Glomerular visceral epithelial cell (primary cell): Measurements from ENCODE around the gene CMTM1.

Experiments
- DNase-seq: peaks from one replicate; pipeline ENCODE4 v3.0.0-alpha.2; 2016; ENCODE audit errors: extremely low spot score

Gene CMTM1

DNA sequence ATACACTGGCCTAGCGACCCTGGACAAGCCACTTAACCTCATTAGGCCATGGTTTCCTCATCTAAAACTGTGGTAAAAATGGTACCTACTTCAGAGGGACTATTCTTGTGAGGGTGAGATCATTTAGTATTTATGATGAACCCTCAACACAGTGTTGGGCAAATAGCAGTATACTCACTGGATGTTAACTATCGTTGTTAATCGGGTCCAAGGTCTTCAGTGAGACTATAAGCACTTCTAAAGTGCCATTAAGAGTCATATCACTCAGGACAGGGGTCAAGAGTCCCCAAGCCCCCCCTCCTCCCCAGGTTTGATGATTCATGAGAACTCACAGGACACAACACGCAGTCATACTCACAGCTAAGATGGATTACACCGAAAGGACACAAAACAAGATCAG, 27.3 kb upstream of the CMTM1 start:
- DNase-seq = no peak

DNA sequence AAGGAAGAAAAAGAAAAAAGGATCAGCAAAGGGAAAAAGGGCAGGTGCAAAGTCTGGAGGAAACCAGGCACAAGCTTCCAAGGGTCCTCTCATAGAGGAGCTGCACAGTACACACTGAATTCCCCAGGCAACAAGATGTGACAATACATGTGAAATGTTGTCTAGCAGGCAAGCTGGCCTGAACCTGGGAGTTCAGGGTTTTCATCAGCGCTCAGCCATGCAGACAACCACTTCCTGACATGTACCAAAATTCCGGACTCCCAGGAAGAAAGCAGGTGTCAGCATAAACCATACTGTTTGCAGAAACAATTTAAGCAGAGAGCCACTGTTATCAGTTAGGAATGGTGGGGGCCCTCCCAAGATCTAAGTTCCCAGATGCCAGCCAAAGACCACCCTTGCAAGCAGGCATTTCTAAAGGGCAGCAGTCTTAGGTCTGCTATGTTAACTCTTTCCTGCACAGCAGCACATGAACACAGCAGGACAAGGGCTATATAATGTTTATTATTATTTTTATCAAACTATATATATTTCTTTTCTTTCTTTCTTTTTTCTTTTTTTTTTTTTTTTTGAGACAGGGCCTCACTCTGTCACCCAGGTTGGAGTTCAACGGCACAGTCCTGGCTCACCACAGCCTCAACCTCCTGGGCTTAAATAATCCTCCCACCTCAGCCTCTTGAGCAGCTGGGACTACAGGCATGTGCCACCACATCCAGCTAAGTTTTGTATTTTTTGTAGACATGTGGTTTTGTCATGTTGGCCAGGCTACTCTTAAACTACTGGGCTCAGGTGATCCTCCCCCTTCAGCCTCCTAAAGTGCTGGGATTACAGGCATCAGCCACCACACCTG, 26.4 kb upstream of the CMTM1 start:
- DNase-seq = peak; percentile 93

DNA sequence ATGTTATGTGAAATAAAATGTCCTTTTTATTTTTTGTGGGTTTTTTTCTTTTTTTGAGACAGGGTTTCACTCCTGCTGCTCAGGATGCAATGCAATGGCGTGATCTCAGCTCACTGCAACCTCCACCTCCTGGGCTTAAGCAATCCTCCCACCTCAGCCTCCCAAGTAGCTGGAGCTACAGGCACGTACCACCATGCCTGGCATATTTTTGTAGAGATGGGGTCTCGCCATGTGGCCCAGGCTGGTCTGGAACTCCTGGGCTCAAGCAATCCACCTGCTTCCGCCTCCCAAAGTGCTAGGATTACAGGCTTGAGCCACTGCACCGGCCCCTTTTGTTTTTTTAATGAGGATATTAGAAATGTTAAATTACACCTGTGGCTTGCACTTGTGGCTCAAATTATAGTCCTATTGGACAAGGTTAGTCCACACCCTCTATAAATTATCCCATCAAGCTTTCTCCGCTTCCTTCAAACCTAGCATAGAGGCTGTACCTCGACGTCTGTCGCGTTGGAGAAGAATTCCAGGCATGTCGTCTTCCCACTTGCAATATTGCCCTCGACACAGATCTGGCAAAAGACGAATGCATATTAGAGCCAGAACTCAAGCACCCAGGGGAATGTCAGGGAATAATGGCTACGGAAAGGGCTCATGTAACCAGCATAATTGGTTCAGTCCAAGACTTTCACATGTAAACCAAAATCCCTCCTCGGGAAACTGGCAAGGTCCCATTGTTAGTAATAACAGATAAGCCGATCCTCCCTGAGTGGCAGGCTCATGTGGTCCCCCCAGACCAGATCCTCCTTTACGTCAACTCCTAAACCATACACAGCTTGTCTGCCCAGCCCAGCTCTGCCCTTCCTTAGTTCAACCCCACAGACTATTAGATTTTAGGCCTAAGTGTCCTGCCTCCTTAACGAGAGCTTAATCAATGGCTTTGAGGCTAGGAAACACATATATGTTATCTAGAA, 24.6 kb upstream of the CMTM1 start:
- DNase-seq = no peak

DNA sequence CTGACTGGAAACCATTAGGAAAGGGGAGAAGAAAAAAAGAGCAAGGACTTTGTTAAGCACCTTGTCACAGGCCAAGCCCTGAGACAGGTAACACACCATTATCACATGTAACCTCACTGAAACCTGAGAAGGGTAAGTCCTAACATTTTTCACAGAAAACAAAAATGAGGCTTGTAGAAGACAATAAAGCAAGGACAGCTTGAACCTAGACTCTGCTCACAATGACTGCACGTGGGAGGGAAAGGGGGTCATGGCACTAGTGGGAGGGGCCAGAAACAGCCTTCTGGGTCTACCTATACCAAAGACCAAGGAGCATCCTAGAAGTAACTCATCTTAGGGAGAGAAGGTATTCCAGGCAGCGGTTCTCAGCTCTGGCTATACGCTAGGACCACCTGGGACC, 23.8 kb upstream of the CMTM1 start:
- DNase-seq = no peak

DNA sequence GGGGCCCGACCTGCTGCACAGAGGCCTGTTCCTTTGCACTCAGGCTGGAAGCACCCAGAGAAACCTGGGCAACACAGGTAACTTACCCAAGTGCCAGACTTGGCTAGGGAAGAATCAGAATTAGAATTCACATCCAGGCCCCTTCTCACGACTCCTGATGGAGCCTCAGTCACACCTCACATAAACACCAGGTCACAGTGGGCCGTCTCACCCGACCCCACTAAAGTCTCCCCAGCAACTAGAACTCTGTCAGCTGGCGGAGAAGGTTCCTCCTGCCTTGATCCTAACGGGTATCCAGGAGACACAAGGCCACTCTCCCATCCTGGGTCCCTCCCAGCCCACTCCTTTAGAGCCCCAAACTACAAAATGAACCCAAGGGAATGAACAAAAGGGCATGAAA, 22.7 kb upstream of the CMTM1 start:
- no peak for DNase-seq

DNA sequence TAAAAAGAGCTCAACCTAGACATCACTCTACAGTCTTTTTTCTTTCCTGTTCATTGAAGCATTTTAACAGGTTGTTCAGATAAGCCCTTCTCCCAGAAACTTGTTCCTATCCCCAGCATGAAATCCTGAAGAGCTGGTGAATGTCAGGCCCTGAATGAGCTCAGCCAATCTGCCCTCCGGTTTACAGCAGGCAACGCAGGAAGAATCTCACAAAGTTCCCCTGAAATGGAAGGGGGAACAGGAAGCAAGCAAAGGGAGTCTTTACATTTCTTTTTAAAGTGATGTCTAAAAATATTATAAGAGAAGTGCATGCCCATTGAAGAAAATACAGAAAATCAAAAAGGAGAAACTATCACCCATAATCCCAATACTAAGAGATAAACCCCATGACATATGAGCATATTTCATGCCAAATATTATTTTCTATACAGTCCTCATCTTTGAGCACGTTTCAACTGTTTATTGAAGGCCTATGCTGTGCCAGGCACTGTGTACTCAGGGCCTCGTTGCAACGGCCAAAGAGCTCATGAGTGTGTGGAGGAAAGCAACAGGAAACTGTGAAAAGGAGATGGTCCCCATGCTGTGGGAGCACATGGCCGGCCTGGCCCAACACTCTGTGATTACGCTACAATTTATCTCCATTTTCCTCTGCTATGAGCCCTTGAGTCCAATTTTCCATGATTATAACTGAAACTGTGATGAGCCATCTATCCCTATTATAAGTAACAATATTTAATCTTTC, 22.1 kb upstream of the CMTM1 start:
- DNase-seq = no peak

DNA sequence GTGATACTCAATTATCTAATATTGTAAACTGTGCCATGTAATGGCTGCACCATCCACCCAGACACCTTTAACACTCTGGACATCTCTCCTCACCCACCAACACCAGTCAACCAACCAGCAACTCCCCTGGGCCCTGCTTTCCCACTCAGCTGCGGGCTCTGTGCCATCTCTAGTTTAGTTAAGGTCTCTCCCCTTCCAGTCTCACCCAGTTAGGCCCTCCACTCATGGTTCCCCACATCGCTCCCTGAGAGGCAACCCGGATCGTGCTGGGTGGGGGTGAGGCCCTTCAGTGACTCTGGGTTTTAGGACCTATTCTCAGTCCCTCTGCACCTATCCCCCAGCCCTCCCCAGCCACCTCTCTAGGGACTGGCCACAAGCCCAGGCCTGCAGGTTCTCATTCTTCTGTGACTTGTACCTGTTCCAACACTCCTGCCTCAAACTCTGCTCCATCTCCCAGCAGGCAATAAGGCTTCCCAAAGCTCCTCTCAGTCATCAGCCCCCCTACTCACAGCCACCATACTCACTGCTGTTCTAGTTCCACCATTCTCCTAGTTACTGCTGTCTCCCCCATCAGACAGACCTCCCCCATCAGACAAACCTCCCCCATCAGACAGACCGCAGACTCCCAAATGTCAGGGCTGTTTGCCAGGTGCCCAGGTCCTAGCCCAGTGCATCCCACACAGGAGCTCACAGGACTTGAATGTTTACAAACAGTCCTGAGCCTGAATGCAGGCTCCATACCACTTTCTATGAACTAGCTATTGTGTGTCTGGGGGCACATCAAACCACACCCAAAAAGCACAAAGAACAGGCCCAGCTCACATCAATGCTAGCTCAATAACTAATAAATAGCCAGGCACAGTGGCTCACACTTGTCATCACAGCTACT, 18.9 kb upstream of the CMTM1 start:
- no peak for DNase-seq

DNA sequence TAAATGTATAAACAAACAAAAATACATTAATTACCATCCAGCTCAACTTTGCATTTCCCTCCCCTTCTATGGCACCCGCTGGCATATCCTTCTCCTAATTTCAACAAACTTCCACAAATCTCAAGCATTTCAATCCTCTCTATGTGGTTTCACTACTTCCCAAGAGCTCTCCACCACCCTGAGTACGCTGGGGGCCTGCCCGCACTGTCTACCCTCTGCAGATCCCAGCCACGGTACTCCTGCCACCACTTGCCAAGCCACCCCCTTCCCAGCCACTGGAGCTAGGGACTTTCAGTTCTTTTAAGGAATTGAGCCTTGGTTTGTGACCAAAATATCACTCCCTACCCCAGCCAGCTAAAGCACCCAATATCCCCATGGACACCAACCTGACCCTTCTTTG, 18.2 kb upstream of the CMTM1 start:
- no peak for DNase-seq

DNA sequence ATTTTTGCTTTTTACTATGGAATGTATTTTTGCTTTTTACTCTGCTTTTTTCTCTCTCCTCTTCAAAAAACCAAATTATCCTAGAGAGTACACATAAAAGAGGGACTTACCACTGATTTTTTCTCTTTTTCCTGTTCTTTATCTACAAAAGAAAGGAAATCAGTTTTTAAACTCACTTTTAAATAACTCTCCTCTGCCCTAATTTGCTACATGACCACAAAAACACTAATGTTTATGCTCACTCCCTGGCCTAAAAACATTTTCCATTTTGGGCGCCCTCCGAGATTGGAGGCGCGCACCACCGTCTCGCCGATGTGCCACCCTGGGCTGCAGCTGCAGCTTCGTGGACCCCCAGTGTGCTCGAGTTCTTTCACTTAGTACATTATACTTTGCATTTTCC, 17.4 kb upstream of the CMTM1 start:
- DNase-seq = no peak

DNA sequence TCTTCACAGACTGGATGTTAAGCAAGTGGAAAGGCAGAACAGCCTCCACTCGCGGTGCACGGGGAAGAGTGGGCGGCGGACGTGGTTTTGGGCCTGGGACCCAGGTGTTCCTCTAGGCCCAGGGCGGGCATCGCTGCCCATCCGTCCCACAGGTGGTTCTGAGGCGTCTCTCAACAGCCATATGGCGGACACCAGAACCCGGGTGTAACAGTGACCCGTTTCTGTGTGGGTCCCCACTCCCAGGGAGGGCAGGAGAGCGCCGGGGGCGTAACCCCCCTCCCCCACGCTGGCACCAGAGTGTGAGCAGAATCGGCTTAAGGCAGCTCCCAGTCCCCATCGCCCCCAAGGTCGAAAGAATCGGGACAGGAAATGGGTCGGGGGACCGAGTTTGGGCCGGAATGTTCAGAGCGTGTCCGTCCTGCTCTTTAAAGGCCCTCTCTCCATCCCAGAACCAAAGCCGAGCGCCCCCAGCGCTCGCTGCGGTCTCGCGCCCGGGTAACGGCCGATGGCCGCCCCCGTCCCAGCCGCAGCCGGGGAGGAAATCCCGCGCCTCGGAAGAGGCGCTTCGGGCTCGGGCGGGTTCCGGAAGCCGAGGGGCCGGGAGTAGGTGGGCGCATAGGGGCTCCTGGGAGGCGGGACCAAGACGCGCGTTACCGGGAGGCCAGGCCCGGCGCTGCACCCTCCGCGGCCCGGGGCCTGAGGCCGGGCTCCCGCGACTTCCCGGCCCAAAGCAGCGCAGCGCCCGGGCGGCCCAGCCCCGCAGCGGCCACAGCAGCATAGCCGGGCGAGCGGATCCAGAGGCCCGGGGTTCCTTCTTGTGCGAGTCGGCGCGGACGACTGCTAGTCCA, 16.7 kb upstream of the CMTM1 start, which contains the start of gene TK2:
TSS of gene TK2 (minus strand) at position 839 of the 848 bp plus-strand sequence. CDS start at position 778, 61 bp downstream.
- peak; percentile 61 for DNase-seq

DNA sequence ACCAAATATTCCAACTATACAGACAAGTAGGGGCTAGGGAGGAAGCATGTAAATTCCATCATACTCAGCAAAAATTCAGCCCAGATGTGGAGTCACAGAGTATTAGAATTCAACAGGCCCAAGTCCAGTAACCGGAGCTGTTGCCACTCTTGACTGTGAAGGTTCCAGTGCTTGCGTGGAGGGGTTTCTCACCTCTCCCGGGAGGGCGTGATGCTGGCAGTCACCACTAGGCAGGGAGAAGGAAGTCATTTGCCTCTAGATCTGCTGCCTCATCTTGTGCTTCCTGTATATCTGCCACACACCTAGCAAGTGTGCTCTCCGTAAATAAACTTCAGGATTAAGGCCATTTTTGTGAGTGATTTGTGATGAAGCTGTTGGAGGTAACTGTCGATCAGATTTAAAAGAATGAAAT, 14.9 kb upstream of the CMTM1 start:
- peak; percentile 55 for DNase-seq

DNA sequence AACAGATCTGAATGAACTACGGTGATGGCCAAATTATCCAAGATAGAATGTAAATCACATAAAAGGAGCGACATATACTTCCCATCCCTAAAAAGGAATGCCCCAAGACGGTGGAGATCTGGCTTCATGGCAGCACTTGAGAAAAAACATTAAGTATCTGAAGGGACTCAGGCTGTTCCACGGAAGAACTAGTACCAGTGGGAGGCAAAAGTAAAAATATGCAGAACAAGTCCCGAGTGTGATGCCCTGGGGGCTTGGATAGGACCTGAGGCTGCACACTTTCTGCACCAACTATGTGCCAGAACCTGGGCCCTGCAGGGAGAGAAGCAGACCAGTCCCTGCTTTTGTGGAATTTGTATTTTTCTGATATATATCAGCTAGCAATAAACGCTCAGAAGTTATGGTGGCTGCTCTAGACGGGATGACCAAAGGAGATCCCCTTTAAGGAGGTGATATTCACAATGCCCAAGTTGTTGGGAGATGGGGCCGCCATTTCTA, 14.4 kb upstream of the CMTM1 start:
- DNase-seq = no peak

DNA sequence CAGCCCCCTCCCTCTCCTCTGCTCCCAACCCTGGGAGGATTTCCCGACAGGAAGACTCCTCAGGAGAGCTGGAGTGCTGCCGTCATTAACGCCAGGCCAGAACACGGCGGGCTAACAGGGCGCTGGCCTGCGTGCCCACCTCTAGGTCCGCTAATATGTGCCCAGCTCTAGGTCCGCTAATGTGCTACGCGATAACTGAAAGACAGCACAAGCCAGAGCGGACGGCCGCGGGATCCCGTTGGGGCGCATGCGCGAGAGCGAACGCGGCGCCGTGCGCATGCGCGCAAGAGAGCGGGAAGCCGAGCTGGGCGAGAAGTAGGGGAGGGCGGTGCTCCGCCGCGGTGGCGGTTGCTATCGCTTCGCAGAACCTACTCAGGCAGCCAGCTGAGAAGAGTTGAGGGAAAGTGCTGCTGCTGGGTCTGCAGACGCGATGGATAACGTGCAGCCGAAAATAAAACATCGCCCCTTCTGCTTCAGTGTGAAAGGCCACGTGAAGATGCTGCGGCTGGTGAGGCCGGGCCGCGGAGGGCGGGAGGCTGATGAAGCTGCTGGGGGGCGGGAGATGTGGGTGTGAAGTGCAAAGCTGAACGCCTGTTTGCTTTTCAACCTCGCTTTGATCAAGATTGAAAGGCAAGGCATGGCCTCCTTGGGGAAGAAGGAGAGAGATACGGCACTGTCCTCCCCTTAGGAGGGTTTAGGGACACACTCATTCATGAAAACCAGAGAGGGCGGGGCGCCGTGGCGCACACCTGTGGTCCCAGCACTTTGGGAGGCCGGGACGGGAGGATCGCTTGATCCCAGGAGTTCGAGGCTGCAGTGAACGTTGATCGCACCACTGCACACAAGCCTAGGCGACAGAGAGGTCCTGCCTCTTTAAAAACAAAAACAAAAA, 13.7 kb upstream of the CMTM1 start, which contains the start of gene CKLF:
TSS of gene CKLF (plus strand) at position 291 of the 892 bp plus-strand sequence. CDS start at position 431, 140 bp downstream.
- DNase-seq = peak; percentile 90

DNA sequence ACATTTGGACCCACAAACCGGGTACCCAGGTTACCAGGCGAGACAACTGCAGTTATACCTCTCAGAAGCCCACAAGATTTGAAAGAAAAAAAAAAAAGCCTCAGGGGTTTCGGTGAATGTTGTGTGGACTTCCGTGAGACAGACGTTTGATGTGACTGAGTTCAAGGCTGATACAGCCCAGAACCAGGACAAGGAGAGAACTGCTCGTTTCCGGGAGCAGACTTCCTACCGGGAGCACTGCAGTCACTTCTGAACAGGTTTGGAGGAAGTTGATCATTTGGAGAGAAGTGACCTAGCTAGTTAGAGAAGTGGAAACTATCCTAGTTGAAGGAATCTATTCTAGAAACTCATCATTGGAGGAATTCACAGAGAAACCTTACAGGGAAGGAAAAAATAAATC, 13.0 kb upstream of the CMTM1 start:
- DNase-seq = no peak

DNA sequence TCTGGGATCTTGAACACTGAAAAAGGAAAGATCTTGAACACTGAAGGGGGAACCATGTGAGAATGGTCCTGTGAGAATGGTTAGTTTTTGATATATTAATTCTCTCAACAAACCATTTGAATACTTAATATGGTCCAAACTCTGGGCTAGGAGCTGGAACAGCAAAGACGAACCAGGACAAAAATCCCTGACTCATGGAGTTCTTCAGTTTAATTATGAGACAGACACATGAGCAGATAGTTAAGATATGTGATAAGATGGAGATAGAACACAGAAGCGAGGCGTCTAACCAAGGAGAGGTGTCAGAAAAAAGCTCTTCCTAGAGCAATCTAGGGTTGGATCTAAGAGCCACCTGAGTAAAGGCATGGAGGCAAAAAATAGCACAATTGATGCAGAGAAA, 12.2 kb upstream of the CMTM1 start:
- no peak for DNase-seq

DNA sequence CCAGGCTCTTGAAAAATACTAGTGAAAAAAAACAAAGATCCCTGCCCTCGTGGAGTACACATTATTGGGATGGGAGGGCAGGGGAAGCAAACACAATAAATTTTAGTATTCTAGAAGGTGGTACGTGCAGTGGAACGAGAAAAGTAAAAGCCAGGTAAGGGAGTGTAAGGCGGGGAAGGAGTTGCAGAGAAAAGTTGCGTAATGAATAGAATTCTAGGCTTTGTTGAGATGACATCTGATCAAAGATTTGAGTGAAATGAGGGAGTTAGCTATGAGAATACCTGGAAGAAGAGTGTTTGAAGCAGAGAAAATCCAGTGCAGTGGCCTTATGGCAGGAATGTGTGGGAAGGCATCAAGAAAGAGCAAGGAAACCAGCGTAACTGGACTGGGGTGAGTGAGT, 11.7 kb upstream of the CMTM1 start:
- DNase-seq = no peak

DNA sequence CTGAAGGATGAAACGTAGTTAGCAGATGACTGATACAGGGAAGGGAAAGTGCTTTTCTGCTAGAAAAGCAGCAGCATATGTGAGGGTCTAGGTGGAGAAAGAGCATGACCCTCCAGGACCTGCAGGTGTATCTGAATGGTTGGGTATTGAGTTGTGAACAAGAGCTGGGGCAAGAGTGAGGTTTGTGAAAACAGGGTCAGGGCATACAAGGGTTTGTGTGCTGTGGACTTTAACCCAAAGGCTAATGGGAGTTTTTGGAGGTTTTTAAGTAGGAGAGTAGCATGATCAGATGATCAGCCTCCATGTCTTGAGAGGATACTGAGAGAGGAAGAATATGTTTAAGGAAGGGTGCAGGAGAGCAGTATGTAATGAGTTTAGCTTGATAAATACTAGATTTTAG, 6.1 kb upstream of the CMTM1 start:
- DNase-seq = no peak

DNA sequence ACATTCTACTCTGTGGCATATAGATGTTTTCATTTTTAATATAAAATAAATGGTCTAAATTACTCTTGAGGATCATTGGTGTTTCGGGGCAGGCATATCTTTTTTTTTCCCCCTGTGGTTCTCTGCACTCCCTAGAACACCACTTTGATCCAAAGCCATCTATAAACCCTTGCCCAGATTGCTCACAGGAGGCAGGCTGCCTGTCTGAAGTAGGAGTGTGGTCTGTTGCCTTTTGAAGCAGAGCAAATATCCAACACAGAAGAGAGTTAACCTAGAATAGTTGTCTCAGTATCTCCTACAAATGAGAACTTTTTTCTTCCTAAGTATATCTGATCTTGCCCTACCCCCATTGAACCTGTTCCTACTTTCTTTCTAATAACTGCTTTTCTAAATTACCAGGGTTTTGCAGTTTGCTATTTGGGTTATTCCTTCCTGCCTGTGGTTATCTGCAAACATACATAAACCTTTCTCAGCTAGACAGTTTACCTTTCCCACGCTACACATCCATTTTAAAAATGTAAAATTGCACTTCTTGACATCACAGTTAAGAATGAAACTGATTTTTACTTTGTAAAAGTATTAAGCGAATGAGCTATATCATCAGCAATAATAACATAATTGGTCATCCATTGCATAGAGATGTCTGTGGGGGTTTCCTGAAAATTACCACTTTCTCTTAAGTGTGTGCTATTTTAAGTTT, 4.7 kb upstream of the CMTM1 start:
- DNase-seq = no peak
